ENCODE data around the gene PTOV1. TPM values are rescaled to one million over a fixed set of nuclear protein-coding genes. Genes with fewer than 3 reads are reported as not detected.

The PTOV1 gene
- total RNA-seq, 1 experiment from 2014 or later = 114 TPM

DNA sequence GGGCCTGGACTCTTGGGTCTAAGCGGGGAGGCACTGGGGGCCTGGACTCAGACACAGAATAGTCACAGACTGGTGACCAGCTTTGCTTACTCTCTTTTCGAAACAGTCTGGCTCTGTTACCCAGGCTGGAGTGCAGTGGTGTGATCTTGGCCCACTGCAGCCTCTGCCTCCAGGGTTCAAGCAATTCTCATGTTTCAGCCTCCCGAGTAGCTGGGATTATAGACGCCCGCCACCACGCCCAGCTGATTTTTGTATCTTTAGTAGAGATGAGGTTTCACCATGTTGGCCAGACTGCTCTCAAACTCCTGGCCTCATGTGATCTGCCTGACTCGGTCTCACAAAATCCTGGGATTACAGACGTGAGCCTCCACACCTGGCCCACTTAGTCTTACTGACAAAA is 21.8 kb upstream of the PTOV1 start:
- no TSS peak for BruUV-seq (replicated peaks)
- no peaks in the 10 kb centered on the region for H3K27me3 ChIP-seq (ENCODE audit: control insufficient read depth, insufficient read depth, low read length)
- CTCF ChIA-PET = no interaction called here

DNA sequence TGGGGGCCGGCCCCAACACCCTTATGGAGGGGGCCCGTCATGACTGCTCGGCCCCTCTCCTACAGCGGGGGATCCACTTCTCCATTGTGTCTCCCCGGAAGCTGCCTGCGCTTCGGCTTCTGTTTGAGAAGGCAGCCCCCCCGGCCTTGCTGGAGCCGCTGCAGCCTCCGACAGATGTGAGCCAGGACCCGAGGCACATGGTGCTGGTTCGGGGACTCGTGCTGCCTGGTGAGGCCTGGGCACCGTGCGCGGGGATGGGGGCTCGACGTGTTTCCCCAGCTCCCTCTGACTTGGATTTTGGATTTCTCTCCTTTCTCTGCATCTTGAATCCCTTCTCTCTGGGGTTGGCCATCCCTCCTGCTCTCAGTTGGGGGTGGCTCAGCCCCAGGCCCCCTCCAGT is 21.2 kb upstream of the PTOV1 start:
- intact Hi-C loops (cut with micrococcal nuclease; ENCODE audit: unreplicated experiment) = no loop called here
- Histone ChIP-seq H3K4me3 (ENCODE audit: low read depth in 2 of 2, low read length in 2 of 2) (no peak overlapping the region), H3K27me3 (ENCODE audit: control insufficient read depth, insufficient read depth, low read length) (no peaks in the 10 kb centered on the region), H3K4me1 (ENCODE audit: control insufficient read depth, insufficient read depth, low read length) (no peaks in the 10 kb centered on the region), H3K9me3 (ENCODE audit: control insufficient read depth, insufficient read depth, low read depth, low read length) (no peaks in the 10 kb centered on the region), H3K27ac (ENCODE audit: low read length) (no peak overlapping the region), H3K36me3 (ENCODE audit: control insufficient read depth, insufficient read depth, low read length) (no peaks in the 10 kb centered on the region; the same call in 1 of the 2 replicates)
- ATAC-seq (no peak), DNase-seq (ENCODE audit: low read depth, low spot score) (no peak)
- no TSS peak for BruUV-seq (replicated peaks)
- ChIA-PET POLR2A (no interaction called here), CTCF (no interaction called here)
- TF ChIP-seq TCF7L2 (IDR thresholded peaks at IDR 0.05; ENCODE audit: low read depth, low read length) = no peak
- TF ChIP-seq, protein P1, sequence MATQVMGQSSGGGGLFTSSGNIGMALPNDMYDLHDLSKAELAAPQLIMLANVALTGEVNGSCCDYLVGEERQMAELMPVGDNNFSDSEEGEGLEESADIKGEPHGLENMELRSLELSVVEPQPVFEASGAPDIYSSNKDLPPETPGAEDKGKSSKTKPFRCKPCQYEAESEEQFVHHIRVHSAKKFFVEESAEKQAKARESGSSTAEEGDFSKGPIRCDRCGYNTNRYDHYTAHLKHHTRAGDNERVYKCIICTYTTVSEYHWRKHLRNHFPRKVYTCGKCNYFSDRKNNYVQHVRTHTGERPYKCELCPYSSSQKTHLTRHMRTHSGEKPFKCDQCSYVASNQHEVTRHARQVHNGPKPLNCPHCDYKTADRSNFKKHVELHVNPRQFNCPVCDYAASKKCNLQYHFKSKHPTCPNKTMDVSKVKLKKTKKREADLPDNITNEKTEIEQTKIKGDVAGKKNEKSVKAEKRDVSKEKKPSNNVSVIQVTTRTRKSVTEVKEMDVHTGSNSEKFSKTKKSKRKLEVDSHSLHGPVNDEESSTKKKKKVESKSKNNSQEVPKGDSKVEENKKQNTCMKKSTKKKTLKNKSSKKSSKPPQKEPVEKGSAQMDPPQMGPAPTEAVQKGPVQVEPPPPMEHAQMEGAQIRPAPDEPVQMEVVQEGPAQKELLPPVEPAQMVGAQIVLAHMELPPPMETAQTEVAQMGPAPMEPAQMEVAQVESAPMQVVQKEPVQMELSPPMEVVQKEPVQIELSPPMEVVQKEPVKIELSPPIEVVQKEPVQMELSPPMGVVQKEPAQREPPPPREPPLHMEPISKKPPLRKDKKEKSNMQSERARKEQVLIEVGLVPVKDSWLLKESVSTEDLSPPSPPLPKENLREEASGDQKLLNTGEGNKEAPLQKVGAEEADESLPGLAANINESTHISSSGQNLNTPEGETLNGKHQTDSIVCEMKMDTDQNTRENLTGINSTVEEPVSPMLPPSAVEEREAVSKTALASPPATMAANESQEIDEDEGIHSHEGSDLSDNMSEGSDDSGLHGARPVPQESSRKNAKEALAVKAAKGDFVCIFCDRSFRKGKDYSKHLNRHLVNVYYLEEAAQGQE (IDR thresholded peaks at IDR 0.05; ENCODE audit: insufficient read depth in 1 of 2, low read depth in 2 of 2, low read length in 1 of 2) = no peak
- no peak for TF ChIP-seq SIN3A (IDR thresholded peaks at IDR 0.05; ENCODE audit: borderline replicate concordance, insufficient read depth, low read depth, low read length)
- TF ChIP-seq, protein P2, sequence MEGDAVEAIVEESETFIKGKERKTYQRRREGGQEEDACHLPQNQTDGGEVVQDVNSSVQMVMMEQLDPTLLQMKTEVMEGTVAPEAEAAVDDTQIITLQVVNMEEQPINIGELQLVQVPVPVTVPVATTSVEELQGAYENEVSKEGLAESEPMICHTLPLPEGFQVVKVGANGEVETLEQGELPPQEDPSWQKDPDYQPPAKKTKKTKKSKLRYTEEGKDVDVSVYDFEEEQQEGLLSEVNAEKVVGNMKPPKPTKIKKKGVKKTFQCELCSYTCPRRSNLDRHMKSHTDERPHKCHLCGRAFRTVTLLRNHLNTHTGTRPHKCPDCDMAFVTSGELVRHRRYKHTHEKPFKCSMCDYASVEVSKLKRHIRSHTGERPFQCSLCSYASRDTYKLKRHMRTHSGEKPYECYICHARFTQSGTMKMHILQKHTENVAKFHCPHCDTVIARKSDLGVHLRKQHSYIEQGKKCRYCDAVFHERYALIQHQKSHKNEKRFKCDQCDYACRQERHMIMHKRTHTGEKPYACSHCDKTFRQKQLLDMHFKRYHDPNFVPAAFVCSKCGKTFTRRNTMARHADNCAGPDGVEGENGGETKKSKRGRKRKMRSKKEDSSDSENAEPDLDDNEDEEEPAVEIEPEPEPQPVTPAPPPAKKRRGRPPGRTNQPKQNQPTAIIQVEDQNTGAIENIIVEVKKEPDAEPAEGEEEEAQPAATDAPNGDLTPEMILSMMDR (IDR thresholded peaks at IDR 0.05) = no peak
- TF ChIP-seq POLR2AphosphoS5 (IDR thresholded peaks at IDR 0.05; ENCODE audit: low read depth, low read length) = no peak
- in situ Hi-C loops (cut with HindIII; ENCODE audit: low pct_unique_long_range_greater_than_20kb, low sequenced_read_pairs) = no loop called here

More for the DNA sequence above, 21.8 kb upstream of the PTOV1 start:
- H3K9me3 ChIP-seq (ENCODE audit: control insufficient read depth, insufficient read depth, low read depth, low read length) = no peaks in the 10 kb centered on the region
- TF ChIP-seq, protein P2 (IDR thresholded peaks at IDR 0.05) = no peak
- no peak for TF ChIP-seq POLR2AphosphoS5 (IDR thresholded peaks at IDR 0.05; ENCODE audit: low read depth, low read length)
- no peak for TF ChIP-seq SIN3A (IDR thresholded peaks at IDR 0.05; ENCODE audit: borderline replicate concordance, insufficient read depth, low read depth, low read length)
- TF ChIP-seq, protein P1 (IDR thresholded peaks at IDR 0.05; ENCODE audit: insufficient read depth in 1 of 2, low read depth in 2 of 2, low read length in 1 of 2) = no peak
- TF ChIP-seq TCF7L2 (IDR thresholded peaks at IDR 0.05; ENCODE audit: low read depth, low read length) = no peak
- no peak overlapping the region for H3K4me3 ChIP-seq (ENCODE audit: low read depth in 2 of 2, low read length in 2 of 2)
- in situ Hi-C loops (cut with HindIII; ENCODE audit: low pct_unique_long_range_greater_than_20kb, low sequenced_read_pairs) = no loop called here
- H3K27ac ChIP-seq (ENCODE audit: low read length) = no peak overlapping the region
- intact Hi-C loops (cut with micrococcal nuclease; ENCODE audit: unreplicated experiment) = no loop called here
- ATAC-seq (no peak), DNase-seq (ENCODE audit: low read depth, low spot score) (no peak)
- POLR2A ChIA-PET = no interaction called here
- H3K4me1 ChIP-seq (ENCODE audit: control insufficient read depth, insufficient read depth, low read length) = no peaks in the 10 kb centered on the region
- H3K36me3 ChIP-seq (ENCODE audit: control insufficient read depth, insufficient read depth, low read length) = no peaks in the 10 kb centered on the region; the same call in 1 of the 2 replicates
